ENCODE results near the gene SPG7. TPM values are rescaled to one million over a fixed set of nuclear protein-coding genes. Genes with fewer than 3 reads are reported as not detected.
"Not testable (repeated sequence)": the region's sequence is repeated elsewhere in the genome, so short reads cannot be mapped to it uniquely, and the experiment has no call there.

SPG7 gene
- total RNA-seq (2014; rRNA removed; shearing (Covaris generic)): 117 and 125 TPM in 2 replicates

- in situ Hi-C loops (cut with HindIII; ENCODE audit: low sequenced_read_pairs): no loop called here
- peak; percentile 77 for DNase-seq (ENCODE audit: low spot score)
Measured at GRCh38 chr16:89507834-89508590, at the start of gene SPG7. TSS of gene SPG7 (plus strand) at chr16:89508403. CDS start at chr16:89508418, 15 bp downstream.

GRCh38 chr16:89458551-89458950, 49.7 kb upstream of the SPG7 start:
- in situ Hi-C loops (cut with HindIII; ENCODE audit: low sequenced_read_pairs): no loop called here
- DNase-seq (ENCODE audit: low spot score): no peak

- in situ Hi-C loops (cut with HindIII; ENCODE audit: low sequenced_read_pairs): no loop called here
- no peak for DNase-seq (ENCODE audit: low spot score)
Measured at GRCh38 chr16:89458967-89459366, 49.2 kb upstream of the SPG7 start.

GRCh38 chr16:89460556-89460955, 47.6 kb upstream of the SPG7 start:
- in situ Hi-C loops (cut with HindIII; ENCODE audit: low sequenced_read_pairs): no loop called here
- no peak for DNase-seq (ENCODE audit: low spot score)

GRCh38 chr16:89461890-89462289, 46.3 kb upstream of the SPG7 start:
- in situ Hi-C loops (cut with HindIII; ENCODE audit: low sequenced_read_pairs); DNase-seq (ENCODE audit: low spot score): not testable (repeated sequence)

GRCh38 chr16:89462639-89463038, 45.6 kb upstream of the SPG7 start:
- in situ Hi-C loops (cut with HindIII; ENCODE audit: low sequenced_read_pairs); DNase-seq (ENCODE audit: low spot score): not testable (repeated sequence)

- in situ Hi-C loops (cut with HindIII; ENCODE audit: low sequenced_read_pairs); DNase-seq (ENCODE audit: low spot score): not testable (repeated sequence)
Measured at GRCh38 chr16:89463312-89463711, 44.9 kb upstream of the SPG7 start.

- DNase-seq (ENCODE audit: low spot score): no peak
- in situ Hi-C loops (cut with HindIII; ENCODE audit: low sequenced_read_pairs): no loop called here
Measured at GRCh38 chr16:89466920-89467319, 41.3 kb upstream of the SPG7 start.

- in situ Hi-C loops (cut with HindIII; ENCODE audit: low sequenced_read_pairs): no loop called here
- no peak for DNase-seq (ENCODE audit: low spot score)
Measured at GRCh38 chr16:89467382-89467781, 40.8 kb upstream of the SPG7 start.

- no peak for DNase-seq (ENCODE audit: low spot score)
- in situ Hi-C loops (cut with HindIII; ENCODE audit: low sequenced_read_pairs): no loop called here
Measured at GRCh38 chr16:89472711-89473075, 35.5 kb upstream of the SPG7 start.

GRCh38 chr16:89473136-89473712, 35.0 kb upstream of the SPG7 start:
- in situ Hi-C loops (cut with HindIII; ENCODE audit: low sequenced_read_pairs): no loop called here
- DNase-seq (ENCODE audit: low spot score): no peak

GRCh38 chr16:89473791-89474414, 34.3 kb upstream of the SPG7 start:
- no peak for DNase-seq (ENCODE audit: low spot score)
- in situ Hi-C loops (cut with HindIII; ENCODE audit: low sequenced_read_pairs): no loop called here

GRCh38 chr16:89475144-89475543, 33.1 kb upstream of the SPG7 start:
- in situ Hi-C loops (cut with HindIII; ENCODE audit: low sequenced_read_pairs): no loop called here
- no peak for DNase-seq (ENCODE audit: low spot score)

- DNase-seq (ENCODE audit: low spot score): no peak
- in situ Hi-C loops (cut with HindIII; ENCODE audit: low sequenced_read_pairs): no loop called here
Measured at GRCh38 chr16:89476379-89476778, 31.8 kb upstream of the SPG7 start.

GRCh38 chr16:89476811-89477261, 31.4 kb upstream of the SPG7 start:
- no peak for DNase-seq (ENCODE audit: low spot score)
- in situ Hi-C loops (cut with HindIII; ENCODE audit: low sequenced_read_pairs): no loop called here

- DNase-seq (ENCODE audit: low spot score): no peak
- in situ Hi-C loops (cut with HindIII; ENCODE audit: low sequenced_read_pairs): no loop called here
Measured at GRCh38 chr16:89478576-89479221, 29.5 kb upstream of the SPG7 start.

GRCh38 chr16:89481356-89481955, 26.7 kb upstream of the SPG7 start:
- DNase-seq (ENCODE audit: low spot score): no peak
- in situ Hi-C loops (cut with HindIII; ENCODE audit: low sequenced_read_pairs): no loop called here

GRCh38 chr16:89482150-89482816, 25.9 kb upstream of the SPG7 start:
- DNase-seq (ENCODE audit: low spot score): no peak
- in situ Hi-C loops (cut with HindIII; ENCODE audit: low sequenced_read_pairs): no loop called here

GRCh38 chr16:89482817-89483205, 25.4 kb upstream of the SPG7 start:
- DNase-seq (ENCODE audit: low spot score): no peak
- in situ Hi-C loops (cut with HindIII; ENCODE audit: low sequenced_read_pairs): no loop called here
